ENCODE data around the gene LDLRAD4.

DNA sequence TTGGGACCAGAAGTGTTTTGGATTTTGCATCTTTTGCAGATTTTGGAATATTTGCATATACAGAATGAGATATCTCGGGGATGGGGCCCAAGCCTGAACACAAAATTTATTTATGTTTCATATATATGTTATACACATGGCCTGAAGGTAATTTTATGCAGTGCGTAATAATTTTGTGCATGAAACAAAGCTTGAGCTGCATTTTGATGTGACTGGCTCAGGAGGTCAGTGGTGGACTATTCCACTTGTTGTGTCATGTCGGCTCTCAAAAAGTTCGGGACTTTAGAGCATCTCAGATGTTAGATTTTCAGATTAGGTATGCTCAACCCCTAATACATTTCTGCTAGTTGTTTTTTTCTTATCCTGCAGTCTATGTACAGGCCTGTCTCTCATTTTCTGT is 362.4 kb downstream of the LDLRAD4 start:
- TF ChIP-seq, protein P1, sequence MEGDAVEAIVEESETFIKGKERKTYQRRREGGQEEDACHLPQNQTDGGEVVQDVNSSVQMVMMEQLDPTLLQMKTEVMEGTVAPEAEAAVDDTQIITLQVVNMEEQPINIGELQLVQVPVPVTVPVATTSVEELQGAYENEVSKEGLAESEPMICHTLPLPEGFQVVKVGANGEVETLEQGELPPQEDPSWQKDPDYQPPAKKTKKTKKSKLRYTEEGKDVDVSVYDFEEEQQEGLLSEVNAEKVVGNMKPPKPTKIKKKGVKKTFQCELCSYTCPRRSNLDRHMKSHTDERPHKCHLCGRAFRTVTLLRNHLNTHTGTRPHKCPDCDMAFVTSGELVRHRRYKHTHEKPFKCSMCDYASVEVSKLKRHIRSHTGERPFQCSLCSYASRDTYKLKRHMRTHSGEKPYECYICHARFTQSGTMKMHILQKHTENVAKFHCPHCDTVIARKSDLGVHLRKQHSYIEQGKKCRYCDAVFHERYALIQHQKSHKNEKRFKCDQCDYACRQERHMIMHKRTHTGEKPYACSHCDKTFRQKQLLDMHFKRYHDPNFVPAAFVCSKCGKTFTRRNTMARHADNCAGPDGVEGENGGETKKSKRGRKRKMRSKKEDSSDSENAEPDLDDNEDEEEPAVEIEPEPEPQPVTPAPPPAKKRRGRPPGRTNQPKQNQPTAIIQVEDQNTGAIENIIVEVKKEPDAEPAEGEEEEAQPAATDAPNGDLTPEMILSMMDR (conservative IDR thresholded peaks at IDR 0.05): no peak
- TF ChIP-seq ZFX (IDR thresholded peaks at IDR 0.05): no peak
